ENCODE measurements around the gene ZEB2.

Gene ZEB2

DNA sequence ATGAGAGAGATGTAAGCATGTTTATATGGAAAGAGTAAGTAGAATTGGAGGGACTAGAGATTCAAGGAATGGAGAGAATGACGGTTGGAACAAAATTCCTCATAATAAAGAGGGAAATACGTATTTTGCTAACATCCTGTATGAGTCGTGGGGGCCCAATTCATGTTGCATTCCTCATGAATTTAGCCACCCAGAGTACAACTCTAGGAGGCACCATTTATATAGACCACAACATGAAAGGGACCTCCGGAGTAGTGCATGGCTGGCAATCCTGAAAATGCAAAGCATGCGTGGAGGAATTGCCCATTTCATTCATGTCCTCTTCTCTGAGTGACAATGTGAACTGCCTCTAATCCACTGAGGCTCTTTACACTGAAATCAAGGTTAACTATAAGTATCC, 168.2 kb downstream of the ZEB2 start:
- no peak for DNase-seq (ENCODE audit: low spot score)

GRCh38 chr2:144350151-144350802, 169.6 kb downstream of the ZEB2 start:
- DNase-seq (ENCODE audit: low spot score) = no peak

GRCh38 chr2:144349674-144350073, 170.2 kb downstream of the ZEB2 start:
- DNase-seq (ENCODE audit: low spot score) = no peak

GRCh38 chr2:144348846-144349245, 171.1 kb downstream of the ZEB2 start:
- DNase-seq (ENCODE audit: low spot score) = no peak

DNA sequence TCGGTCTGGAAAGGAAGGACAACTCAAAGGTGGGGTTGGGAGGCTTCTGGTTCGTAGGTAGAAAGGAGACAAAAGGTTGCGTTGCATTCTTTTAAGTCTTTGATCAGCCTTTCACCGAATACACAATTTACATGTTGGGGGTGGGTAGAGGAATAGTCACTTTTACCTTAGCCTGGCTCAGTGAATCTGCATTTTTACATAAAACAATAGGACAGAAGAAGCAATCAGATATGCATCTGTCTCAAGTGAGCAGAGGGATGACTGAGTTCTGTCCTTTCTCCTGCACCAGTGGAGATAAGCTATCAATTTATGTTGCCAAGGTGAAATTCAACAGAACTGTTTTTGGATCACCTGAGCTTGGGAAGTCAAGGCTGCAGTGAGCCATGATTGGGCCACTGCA, 173.7 kb downstream of the ZEB2 start:
- DNase-seq (ENCODE audit: low spot score) = no peak

GRCh38 chr2:144343145-144343544, 176.8 kb downstream of the ZEB2 start:
- DNase-seq (ENCODE audit: low spot score) = no peak

GRCh38 chr2:144341538-144341937, 178.4 kb downstream of the ZEB2 start:
- DNase-seq (ENCODE audit: low spot score) = no peak

GRCh38 chr2:144339048-144339447, 180.9 kb downstream of the ZEB2 start:
- DNase-seq (ENCODE audit: low spot score) = no peak

GRCh38 chr2:144334551-144334950, 185.4 kb downstream of the ZEB2 start:
- no peak for DNase-seq (ENCODE audit: low spot score)
